ENCODE results near the gene NEGR1. TPM values are rescaled to one million over a fixed set of nuclear protein-coding genes. Genes with fewer than 3 reads are reported as not detected.

The NEGR1 gene
- total and polyA plus RNA-seq, 7 donors = 1.3 to 10.2 (median 2.2) TPM

DNA sequence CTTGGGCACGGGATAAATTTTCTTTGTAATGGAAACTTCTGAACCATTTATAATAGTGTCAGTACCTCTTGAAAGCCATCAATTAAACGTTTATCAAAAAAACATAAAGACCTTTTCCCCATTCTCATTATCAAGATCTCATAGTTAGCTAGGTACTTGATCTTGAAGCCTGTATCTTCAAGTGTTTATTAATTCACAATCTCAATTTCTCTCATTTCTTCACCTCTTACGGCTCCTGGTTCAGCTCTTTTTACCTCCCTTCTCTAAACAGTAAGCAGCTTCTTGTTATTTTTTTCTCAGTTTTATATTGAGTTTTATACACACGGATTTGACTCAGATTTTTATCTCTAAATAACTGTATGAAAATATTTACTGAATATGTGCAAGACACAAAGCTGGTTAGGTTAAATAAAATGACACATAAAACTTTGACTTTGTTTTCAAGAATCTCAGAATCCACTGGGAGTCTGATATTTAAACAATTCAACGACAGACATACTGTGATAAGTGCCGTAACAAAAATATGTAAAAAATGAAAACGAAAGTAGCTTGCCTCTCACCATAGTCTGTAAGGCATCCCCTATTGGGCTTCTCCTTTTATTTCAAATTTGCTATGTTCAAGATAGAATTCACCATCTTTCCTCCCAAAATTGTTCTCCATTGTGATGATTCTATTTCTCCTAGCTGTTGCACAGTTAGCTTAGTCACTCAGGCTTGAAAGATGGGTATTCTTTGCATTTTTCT is 789.9 kb downstream of the NEGR1 start:
- WGBS, 3 donors = 69 to 73% (median 70%) methylated on average over 7 of the region's 7 CpGs
- intact Hi-C loops (cut with DNase I) = no loop called here
- DNase-seq (no peak), ATAC-seq (no peak)
- Histone ChIP-seq H3K4me1 (no peaks in the 10 kb centered on the region), H3K27me3 (ENCODE audit: insufficient read depth in 3 of 3, low read length in 2 of 3) (no peaks in the 10 kb centered on the region), H3K9me3 (no peaks in the 10 kb centered on the region), H3K36me3 (ENCODE audit: insufficient read depth in 1 of 2, low read depth in 1 of 2) (no peaks in the 10 kb centered on the region), H3K4me3 (no peak overlapping the region), H3K27ac (no peak overlapping the region)
- TF ChIP-seq, protein P1, sequence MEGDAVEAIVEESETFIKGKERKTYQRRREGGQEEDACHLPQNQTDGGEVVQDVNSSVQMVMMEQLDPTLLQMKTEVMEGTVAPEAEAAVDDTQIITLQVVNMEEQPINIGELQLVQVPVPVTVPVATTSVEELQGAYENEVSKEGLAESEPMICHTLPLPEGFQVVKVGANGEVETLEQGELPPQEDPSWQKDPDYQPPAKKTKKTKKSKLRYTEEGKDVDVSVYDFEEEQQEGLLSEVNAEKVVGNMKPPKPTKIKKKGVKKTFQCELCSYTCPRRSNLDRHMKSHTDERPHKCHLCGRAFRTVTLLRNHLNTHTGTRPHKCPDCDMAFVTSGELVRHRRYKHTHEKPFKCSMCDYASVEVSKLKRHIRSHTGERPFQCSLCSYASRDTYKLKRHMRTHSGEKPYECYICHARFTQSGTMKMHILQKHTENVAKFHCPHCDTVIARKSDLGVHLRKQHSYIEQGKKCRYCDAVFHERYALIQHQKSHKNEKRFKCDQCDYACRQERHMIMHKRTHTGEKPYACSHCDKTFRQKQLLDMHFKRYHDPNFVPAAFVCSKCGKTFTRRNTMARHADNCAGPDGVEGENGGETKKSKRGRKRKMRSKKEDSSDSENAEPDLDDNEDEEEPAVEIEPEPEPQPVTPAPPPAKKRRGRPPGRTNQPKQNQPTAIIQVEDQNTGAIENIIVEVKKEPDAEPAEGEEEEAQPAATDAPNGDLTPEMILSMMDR (IDR thresholded peaks at IDR 0.05) = no peak

DNA sequence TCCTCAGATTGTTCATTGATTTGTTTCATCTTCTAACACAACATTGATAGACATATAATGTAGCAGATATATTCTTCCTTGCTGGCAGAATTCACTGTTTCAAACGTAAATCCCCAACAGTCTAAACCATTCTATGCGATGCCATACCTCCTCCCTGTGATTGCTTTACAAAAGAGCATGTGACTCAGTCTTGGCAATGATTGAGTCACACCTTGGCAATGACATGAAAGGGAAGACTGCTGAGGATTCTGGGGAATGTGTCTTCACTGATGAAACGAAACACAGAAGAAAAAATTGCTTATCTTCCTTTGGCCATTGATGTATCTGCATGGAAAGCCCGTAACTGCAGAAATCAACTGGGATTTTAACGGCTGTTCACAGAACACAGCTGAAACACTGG is 791.9 kb downstream of the NEGR1 start:
- TF ChIP-seq, protein P1 (IDR thresholded peaks at IDR 0.05) = no peak
- Histone ChIP-seq H3K27me3 (ENCODE audit: insufficient read depth in 3 of 3, low read length in 2 of 3) (no peaks in the 10 kb centered on the region), H3K4me3 (no peak overlapping the region), H3K9me3 (no peaks in the 10 kb centered on the region), H3K4me1 (no peaks in the 10 kb centered on the region), H3K36me3 (ENCODE audit: insufficient read depth in 1 of 2, low read depth in 1 of 2) (no peaks in the 10 kb centered on the region), H3K27ac (no peak overlapping the region)
- ATAC-seq (no peak), DNase-seq (no peak)
- intact Hi-C loops (cut with DNase I) = no loop called here
- WGBS, 3 donors = 56 to 61% (median 61%) methylated on average over 5 of the region's 5 CpGs

DNA sequence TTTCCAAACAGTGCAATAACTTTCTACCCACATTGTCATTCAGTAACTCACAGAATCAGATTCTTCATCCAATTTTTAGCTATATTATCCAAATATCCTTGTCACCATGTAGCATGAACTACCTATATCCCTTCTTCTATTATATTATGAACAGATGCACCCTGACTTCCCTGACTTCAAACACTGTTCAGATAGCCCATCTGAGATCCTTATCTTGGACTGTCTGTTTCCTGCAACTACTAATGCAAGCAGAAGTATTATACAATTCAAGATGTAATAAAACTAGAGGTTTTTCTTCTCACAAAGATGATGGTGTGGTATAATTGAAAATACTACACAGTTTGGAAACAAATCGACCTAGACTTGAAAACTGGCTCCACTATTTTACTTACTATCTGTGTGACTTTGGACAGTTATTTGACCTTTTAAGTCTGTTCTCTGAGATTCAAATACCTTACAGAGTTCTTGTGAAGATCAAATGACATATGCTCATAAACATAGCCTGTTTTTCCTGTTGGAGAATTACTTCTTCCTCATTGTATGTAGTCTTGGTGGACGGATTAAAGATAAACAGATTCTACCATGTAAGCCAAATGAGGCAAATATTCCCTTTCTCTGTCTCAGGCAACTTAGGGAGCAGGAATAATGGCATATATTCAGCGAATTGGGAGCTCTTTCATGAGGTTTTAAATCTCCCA is 793.6 kb downstream of the NEGR1 start:
- Histone ChIP-seq H3K4me3 (no peak overlapping the region), H3K9me3 (no peaks in the 10 kb centered on the region), H3K36me3 (ENCODE audit: insufficient read depth in 1 of 2, low read depth in 1 of 2) (no peaks in the 10 kb centered on the region), H3K27me3 (ENCODE audit: insufficient read depth in 3 of 3, low read length in 2 of 3) (no peaks in the 10 kb centered on the region), H3K27ac (no peak overlapping the region), H3K4me1 (no peaks in the 10 kb centered on the region)
- whole genome bisulfite sequencing, 3 donors = 45 to 54% (median 53%) methylated on average over 3 of the region's 3 CpGs
- intact Hi-C loops (cut with DNase I) = no loop called here
- ATAC-seq (no peak), DNase-seq (no peak)
- TF ChIP-seq, protein P1 (IDR thresholded peaks at IDR 0.05) = no peak

DNA sequence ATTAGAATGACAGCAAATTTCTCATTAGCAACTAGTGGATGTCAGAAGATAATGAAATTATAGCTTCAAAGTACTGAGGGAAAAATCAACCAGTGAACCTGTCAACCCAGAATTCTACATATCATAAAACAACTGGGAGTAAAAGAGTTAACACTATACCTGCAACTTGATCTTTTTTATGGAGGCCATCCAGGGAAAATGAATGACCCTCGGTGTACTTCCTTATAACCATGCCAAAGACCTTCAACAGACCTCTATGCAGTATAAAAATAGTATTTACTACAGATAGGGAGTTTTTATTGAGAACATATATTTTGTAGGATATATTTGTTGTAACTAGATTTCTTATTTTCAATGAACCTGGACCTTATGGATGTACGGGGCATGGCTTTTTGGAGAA is 809.0 kb downstream of the NEGR1 start:
- 20 to 36% (median 29%) methylated on average over 2 of the region's 2 CpGs for WGBS, 3 donors
- no peak overlapping the region for H3K4me3 ChIP-seq
- H3K27ac ChIP-seq = no peak overlapping the region
- H3K4me1 ChIP-seq = no peaks in the 10 kb centered on the region
- no peak for DNase-seq
- no peak for ATAC-seq
- no peaks in the 10 kb centered on the region for H3K9me3 ChIP-seq
- TF ChIP-seq, protein P1 (IDR thresholded peaks at IDR 0.05) = no peak
- intact Hi-C loops (cut with DNase I) = no loop called here
- H3K27me3 ChIP-seq (ENCODE audit: insufficient read depth in 3 of 3, low read length in 2 of 3) = no peaks in the 10 kb centered on the region
- H3K36me3 ChIP-seq (ENCODE audit: insufficient read depth in 1 of 2, low read depth in 1 of 2) = no peaks in the 10 kb centered on the region

Measured in psoas muscle (tissue), 8 donors.